ENCODE data around the gene MMEL1.

MMEL1 gene

DNA sequence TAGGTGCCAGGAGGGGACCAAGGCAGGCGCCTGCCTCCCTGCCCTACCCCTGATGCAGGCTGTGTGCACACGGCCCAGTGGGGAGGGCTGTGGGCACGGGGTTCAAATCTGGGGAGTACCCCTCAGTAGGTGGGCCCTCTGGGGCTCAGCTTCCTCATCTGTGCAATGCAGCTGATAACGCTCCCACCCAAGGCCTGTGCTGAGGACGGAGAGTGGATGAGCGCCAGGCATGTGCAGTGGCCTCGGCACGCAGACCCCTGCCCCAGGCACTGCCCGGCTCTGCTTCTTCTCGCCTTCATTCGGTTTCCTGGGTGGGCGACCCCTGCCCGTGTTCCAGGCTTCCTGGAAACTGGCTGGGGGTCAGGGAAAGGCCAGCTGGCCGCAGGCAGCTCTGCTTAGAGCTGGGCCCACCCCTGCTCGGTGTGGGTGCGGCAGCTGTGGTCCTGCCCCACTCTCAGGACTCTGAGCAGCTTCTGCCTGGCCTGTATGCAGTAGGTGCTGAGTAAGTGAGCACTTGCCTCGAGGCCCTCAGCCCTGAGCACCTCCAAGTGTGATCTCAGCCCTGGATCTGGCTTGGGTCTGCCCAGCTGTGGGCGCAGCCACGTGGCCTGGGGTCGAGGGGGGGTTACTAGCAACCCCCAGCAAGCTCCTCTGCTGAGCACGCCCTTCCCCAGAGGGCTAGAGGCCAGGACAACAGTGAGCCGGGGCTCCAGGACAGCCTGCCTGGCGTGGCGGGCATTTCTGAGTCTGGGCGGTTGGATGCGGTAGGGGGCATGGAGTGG is 88.5 kb downstream of the MMEL1 start:
- no peak for DNase-seq (ENCODE audit: low read depth)

DNA sequence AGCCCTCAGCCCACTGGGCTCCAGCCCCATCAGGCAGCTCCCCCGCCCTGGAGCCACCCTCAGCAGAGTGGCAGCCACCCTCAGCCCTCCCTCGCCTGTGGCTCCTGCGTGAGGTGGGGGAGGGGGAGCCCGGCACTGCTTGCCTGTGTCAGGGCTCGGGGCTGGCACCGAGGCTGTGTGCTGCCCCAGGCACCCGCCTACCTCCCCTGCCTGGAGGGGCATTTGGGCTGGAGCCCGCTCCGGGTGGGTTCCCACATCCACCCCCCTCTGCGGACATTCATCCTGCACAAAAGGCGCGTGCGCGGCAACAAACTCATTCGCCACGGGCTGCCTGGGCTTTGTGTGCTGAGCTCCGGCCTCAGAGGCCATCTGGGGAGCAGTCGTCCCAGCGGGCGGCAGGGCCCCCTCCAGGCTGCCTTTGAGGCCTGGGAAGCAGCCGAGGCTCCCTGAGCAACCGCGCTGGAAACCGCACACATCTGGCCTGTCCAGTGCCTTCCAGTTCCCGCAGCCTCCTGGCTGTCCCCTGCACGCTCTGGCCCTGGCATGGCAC is 89.2 kb downstream of the MMEL1 start:
- no peak for DNase-seq (ENCODE audit: low read depth)

DNA sequence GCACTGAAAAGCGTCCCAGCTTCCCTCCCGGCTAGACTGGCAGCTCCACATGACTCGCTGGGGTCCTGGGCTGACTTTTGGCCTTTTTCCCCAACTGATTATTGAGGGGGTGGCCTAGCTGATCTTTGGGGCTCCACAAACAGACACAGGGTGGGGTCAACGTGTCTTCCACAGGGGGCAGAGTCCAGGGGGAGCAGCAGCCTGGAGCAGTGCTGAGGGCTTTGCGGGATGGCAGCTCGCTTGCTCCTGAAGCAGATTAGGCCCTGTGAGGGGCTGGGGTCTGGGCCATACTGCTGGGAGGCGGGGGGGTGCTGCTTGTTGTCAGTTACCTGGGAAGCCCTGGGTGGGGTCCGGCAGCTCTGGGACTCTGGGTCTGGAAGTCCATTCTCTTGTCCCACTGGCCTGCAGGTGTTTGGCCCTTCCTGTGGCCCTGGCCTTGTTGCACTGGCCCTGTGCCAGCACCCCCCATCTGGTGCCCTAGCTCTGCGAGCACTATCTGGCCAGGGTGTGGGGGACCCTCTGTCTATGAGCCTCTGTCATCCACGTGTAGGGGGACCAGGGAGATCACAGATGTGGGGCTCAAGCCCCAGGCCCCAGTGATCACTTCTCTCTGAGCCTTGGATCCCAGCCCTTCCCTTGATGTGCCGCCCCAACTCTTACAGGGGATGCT is 90.4 kb downstream of the MMEL1 start:
- DNase-seq (ENCODE audit: low read depth), result no peak

DNA sequence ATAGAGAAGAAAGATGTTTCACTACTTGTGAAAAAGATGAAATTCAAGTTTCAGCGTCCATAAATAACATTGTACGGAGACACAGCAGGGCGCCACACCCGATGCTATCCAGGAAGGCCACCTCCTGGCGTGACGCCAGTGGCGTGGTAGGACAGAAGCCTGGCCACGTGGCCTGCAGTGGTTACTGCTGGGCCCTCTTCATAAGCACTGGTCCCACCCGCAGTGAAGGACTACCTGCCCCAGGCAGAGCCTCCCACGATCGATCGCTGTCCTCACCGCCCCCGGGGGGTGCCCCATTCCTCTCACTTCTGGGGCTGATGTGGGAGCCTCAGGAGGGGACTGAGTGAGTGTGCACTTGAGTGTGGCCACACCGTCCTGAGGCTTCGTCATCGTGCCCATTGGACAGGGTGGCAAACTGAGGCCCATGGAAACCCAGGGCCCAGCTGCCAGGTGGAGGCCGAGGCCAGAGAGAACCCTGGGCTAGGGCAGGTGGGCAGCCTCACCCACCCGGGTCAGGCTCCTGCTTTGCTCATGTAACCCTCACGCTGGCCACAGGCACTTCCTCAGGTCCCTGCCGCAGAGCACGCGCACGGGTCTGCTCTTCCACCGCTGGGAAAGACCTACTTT is 91.1 kb downstream of the MMEL1 start:
- DNase-seq (ENCODE audit: low read depth), result no peak

DNA sequence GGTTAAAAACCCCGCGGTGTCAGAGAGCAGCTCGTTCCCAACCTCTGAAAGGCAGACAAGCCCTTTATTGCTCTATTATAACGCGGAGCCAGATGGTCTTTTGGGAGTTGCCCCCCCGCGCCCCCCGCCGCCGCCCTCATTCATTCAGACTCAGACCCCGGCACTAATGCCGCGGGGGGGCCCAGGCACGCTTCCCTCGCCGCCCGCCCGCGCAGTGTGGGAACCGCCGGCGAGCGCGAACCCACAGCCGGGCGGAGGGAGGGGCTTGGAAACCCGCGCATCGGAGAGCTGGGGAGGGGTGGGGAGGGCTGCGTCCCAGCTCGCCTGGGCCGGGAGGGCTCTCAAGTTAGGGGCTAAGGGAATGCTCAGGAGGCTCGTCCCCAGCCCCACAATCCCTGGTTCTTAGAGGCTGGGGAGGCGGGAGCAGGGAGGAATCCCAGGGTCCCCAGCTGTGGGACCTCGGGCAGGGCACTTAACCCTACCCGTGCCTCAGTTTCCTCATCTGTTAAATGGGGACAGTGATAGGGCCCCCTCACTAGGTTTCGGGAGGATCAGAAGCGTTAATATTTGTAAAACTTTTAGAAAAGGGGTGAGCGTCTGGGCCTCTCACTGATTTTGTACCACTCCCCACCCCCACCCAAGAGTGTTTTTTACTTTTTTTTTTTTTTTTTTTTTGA is 91.9 kb downstream of the MMEL1 start:
- no peak for DNase-seq (ENCODE audit: low read depth)
